Measurements from ENCODE around the gene HAUS7.

- TF ChIP-seq CTCF (conservative IDR thresholded peaks at IDR 0.05 in 1 of 2, IDR thresholded peaks at IDR 0.05 in 1 of 2; ENCODE audit: extremely low read depth in 1 of 2, insufficient read depth in 1 of 2, low read depth in 1 of 2, low read length in 2 of 2) (no peak), EZH2 (IDR thresholded peaks at IDR 0.05; ENCODE audit: borderline replicate concordance, low read length) (no peak)
Measured at GRCh38 chrX:153501530-153501929, 31.2 kb upstream of the HAUS7 start.
